Mucosa of descending colon (tissue), 3 donors: ENCODE data around the gene SFTA2. TPM values are rescaled to one million over a fixed set of nuclear protein-coding genes. Genes with fewer than 3 reads are reported as not detected.

Experiments used
- ATAC-seq: fragments of 200-7000 bp; cut with Tn5 transposase; one replicate; pipeline ENCODE4 v1.9.1; 2020; ENCODE audit warnings: mild to moderate bottlenecking, moderate library complexity
- DNase-seq, 3 donors: peaks; one replicate each; pipeline ENCODE4 v3.0.0-alpha.2; 2020
- H3K36me3 ChIP-seq: fragments of 200-600 bp; one replicate; pipeline ENCODE4 v1.8.0; 2021; ENCODE audit warnings: low read depth, mild to moderate bottlenecking
- H3K4me1 ChIP-seq: fragments of 200-600 bp; one replicate; pipeline ENCODE4 v1.8.0; 2021; ENCODE audit warnings: low read depth, mild to moderate bottlenecking
- H3K4me3 ChIP-seq: fragments of 200-600 bp; one replicate; pipeline ENCODE4 v1.8.0; 2021; ENCODE audit warnings: mild to moderate bottlenecking
- H3K9me3 ChIP-seq: fragments of 200-600 bp; one replicate; pipeline ENCODE4 v1.8.0; 2021; ENCODE audit warnings: mild to moderate bottlenecking
- CTCF ChIP-seq: fragments of 200-600 bp; IDR thresholded peaks from one replicate; pipeline ENCODE4 v1.8.0; 2022; ENCODE audit warnings: antibody characterized with exemption, mild to moderate bottlenecking
- intact Hi-C, 2 donors: fragments of 100-400 bp; cut with DNase I in 1 of 2; cut with micrococcal nuclease in 1 of 2; formaldehyde crosslinking; loops; one replicate each; pipeline versions ENCODE4 v1.11.0 to v1.11.1; 2022; cut with DNase I, micrococcal nuclease
- total RNA-seq, 3 donors: library from RNA; stranded (reverse); fragmentation: NEBNext Ultra II Directional in 2 of 3; extraction: Animal tissue kit (Norgen Biotek cat#: 25700) in 2 of 3; gene quantifications; one replicate each; pipeline versions ENCODE4 v1.2.1 to v1.2.4, GENCODE V29; 2021 to 2023
- donor health status: DM: no; HTN: no; CAD: no; lungs with moderate emphysema.
- donor health status: DM: no; HTN: no; CAD: no.
- donor health status: DM: no; HTN: yes; CAD: no.

The SFTA2 gene
- total RNA-seq, 3 donors from 2014 or later, result not detected

DNA sequence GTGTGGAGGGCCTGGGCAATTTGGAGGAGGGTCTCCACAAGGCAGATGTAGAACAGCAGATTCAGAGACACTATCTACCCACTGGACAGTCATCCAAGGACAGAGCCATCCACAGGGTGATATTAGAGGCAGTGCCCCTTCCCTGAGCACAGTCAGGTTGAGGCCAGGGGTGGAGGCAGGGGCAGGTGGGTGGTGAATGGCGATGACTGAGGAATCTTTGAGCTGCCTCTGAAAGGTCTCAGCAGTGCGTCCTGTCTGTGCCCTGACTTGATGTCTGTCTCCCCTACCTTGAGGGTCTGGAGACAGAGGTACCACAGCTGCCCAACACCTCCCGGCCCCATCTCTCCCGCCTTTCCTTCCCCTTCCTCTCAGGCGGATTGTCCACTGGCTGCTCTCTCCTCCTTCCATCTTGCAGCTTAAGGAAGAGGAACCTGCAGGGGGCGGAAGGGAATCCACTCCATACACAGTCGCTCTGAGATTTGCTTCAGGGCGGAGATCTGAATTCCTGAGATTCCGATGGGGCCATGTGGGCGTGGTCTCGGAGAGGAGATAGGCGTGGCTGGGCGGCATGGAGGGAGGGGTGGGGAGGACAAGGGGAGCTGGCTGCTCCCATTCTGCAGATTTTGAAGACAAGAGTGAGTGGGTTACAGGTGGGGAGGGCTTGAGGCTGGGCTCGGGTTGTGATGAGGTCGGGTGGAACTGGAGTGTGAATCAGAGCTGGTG, 10.5 kb upstream of the SFTA2 start:
- no peaks in the 10 kb centered on the region for H3K36me3 ChIP-seq
- no peak overlapping the region for H3K4me3 ChIP-seq
- ATAC-seq (peak; percentile 84), DNase-seq (peak in 2 of 3 donors; percentile 75 to 78)
- intact Hi-C loops, result no loop called here
- H3K4me1 ChIP-seq, result peaks cover 6% of the 10 kb centered on the region
- TF ChIP-seq CTCF, result no peak
- H3K9me3 ChIP-seq, result no peaks in the 10 kb centered on the region

- no peak for TF ChIP-seq CTCF
- H3K9me3 ChIP-seq, result no peaks in the 10 kb centered on the region
- peaks cover 6% of the 10 kb centered on the region for H3K4me1 ChIP-seq
- DNase-seq (peak in 1 of 3 donors; percentile 6), ATAC-seq (peak; percentile 60)
- intact Hi-C loops, result no loop called here
- no peak within 1 kb of the TSS for H3K4me3 ChIP-seq
- no peaks in the 10 kb centered on the region for H3K36me3 ChIP-seq
These were observed 8.5 kb upstream of the SFTA2 start, which contains the start of gene MUCL3 for GRCh38 chr6:30940361-30940986. MUCL3 (plus strand) TSS chr6:30940973; CDS start chr6:30941000, 27 bp downstream.

DNA sequence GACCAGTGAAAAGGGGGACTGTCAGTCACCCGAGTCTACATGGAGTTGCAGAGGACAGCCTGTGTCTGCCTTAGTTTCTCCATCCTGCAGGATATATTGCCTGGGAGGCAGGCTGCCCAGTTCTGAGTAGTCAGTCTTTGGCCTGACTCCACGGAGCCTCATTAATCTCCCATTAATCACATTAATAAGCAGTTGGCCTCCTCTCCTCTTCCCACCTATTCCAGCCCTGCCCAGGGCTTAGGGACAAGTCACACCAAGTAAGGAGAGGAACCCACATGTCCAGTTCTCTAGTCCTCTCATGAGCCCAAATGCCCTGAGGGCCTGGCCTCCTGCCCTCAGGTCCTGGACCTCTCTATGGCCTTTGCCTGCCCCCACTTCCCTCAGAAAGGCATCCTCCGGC, 7.5 kb upstream of the SFTA2 start:
- no peaks in the 10 kb centered on the region for H3K9me3 ChIP-seq
- intact Hi-C loops, result no loop called here
- no peaks in the 10 kb centered on the region for H3K36me3 ChIP-seq
- no peak overlapping the region for H3K4me3 ChIP-seq
- peaks cover 6% of the 10 kb centered on the region for H3K4me1 ChIP-seq
- no peak for DNase-seq
- no peak for ATAC-seq
- TF ChIP-seq CTCF, result no peak

GRCh38 chr6:30938730-30939129, 6.8 kb upstream of the SFTA2 start:
- TF ChIP-seq CTCF, result no peak
- Histone ChIP-seq H3K4me1 (peaks cover 6% of the 10 kb centered on the region), H3K4me3 (no peak overlapping the region), H3K36me3 (no peaks in the 10 kb centered on the region), H3K9me3 (no peaks in the 10 kb centered on the region)
- no peak for ATAC-seq
- no peak for DNase-seq
- intact Hi-C loops, result no loop called here

DNA sequence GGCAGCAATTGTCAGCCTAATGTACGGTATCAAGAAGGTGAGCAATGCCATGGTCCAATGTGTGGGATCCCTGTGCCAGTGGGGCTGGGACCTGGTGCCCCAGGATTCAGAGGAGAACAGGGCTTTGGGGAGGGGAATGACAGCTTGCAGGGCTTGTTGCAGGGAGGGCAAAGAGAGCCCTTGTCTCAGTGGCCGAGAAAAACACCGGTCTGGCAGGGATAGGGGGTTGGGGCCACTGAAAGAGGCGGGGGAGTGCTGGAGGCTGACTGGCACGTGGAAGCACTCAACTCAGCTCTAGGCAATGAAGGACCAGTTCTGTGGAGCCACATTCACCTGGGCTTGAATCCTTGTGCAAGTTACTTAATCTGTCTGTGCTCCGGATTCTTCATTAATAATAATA, 5.3 kb upstream of the SFTA2 start:
- ATAC-seq, result no peak
- no peaks in the 10 kb centered on the region for H3K36me3 ChIP-seq
- H3K4me1 ChIP-seq, result peaks cover 2% of the 10 kb centered on the region
- TF ChIP-seq CTCF, result no peak
- no peaks in the 10 kb centered on the region for H3K9me3 ChIP-seq
- intact Hi-C loops, result no loop called here
- no peak for DNase-seq
- no peak overlapping the region for H3K4me3 ChIP-seq
